ENCODE results near the gene CRBN.

DNA sequence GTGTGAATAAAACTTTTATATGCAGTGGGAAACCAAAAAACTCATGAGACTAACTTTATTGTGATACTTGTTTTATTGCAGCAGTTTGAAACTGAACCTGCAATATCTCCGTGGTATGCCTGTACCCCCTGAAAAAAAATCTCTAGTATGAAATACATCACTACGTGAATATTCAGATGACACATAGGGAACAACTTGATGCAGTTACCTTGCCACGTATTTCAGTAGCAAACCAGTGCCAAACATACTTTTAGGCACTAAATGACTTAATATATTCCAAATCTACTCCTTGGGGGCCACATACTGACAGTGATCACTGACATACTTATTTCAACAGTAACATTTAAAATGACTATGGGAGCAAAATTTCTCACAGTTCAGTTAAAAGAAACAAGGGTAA is 13.8 kb downstream of the CRBN start:
- TF ChIP-seq, protein P1, sequence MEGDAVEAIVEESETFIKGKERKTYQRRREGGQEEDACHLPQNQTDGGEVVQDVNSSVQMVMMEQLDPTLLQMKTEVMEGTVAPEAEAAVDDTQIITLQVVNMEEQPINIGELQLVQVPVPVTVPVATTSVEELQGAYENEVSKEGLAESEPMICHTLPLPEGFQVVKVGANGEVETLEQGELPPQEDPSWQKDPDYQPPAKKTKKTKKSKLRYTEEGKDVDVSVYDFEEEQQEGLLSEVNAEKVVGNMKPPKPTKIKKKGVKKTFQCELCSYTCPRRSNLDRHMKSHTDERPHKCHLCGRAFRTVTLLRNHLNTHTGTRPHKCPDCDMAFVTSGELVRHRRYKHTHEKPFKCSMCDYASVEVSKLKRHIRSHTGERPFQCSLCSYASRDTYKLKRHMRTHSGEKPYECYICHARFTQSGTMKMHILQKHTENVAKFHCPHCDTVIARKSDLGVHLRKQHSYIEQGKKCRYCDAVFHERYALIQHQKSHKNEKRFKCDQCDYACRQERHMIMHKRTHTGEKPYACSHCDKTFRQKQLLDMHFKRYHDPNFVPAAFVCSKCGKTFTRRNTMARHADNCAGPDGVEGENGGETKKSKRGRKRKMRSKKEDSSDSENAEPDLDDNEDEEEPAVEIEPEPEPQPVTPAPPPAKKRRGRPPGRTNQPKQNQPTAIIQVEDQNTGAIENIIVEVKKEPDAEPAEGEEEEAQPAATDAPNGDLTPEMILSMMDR (IDR thresholded peaks at IDR 0.05), result no peak
- no peak for TF ChIP-seq POLR2A (IDR thresholded peaks at IDR 0.05)
